GM12878 (cell line): ENCODE data around the gene EEF1A1. TPM values are rescaled to one million over a fixed set of nuclear protein-coding genes. Genes with fewer than 3 reads are reported as not detected.
"Not testable (repeated sequence)": the region's sequence is repeated elsewhere in the genome, so short reads cannot be mapped to it uniquely, and the experiment has no call there.

Source experiments
- ATAC-seq: fragments of 200-7000 bp; cut with Tn5 transposase; 3 replicates; pipeline ENCODE4 v1.9.1; 2020; ENCODE audit warnings: mild to moderate bottlenecking, moderate library complexity
- BruUV-seq: library from RNA; stranded (reverse); fragments of 400-500 nt; replicated peaks from 2 replicates; lab custom pipeline; 2021; lab: Mats Ljungman, UMichigan
- CTCF ChIA-PET: fragments of 300-600 bp; sonication (Branson Sonifier 250); formaldehyde crosslinking; extraction: SDS; loops from one replicate; lab custom pipeline; 2021; ENCODE audit warnings: inconsistent platforms; lab: Yijun Ruan, JAX
- POLR2A ChIA-PET: fragments of 350-600 bp; formaldehyde crosslinking; extraction: SDS; loops from one replicate; lab custom pipeline; 2021; ENCODE audit warnings: inconsistent platforms; lab: Charles Lee
- RAD21 ChIA-PET: fragments of 300-600 bp; sonication (Branson Sonifier 250); formaldehyde crosslinking; loops from one replicate; lab custom pipeline; 2023; ENCODE audit warnings: antibody characterized with exemption; ENCODE audit not compliant: unreplicated experiment; lab: Charles Lee
- SMC1A ChIA-PET: fragments of 300-600 bp; sonication (Branson Sonifier 250); formaldehyde crosslinking; loops from one replicate; lab custom pipeline; 2023; ENCODE audit not compliant: unreplicated experiment, uncharacterized antibody; lab: Charles Lee
- DNase-seq: peaks from one replicate; pipeline ENCODE4 v3.0.0-alpha.2; 2011; ENCODE audit warnings: low read depth, low spot score
- FAIRE-seq: peaks from 3 replicates; lab custom pipeline; 2011; peaks lifted over from hg19 to GRCh38; lab: Jason Lieb, UNC
- H2AFZ ChIP-seq: 2 replicates; pipeline ENCODE4 v1.6.0; 2011; ENCODE audit warnings: low read depth, low read length, control low read depth; ENCODE audit not compliant: control insufficient read depth
- H3K27ac ChIP-seq: 2 replicates; pipeline ENCODE4 v1.5.1; 2011; ENCODE audit warnings: control low read depth; ENCODE audit not compliant: control insufficient read depth, insufficient read depth
- H3K27me3 ChIP-seq, 2 experiments: replicated peaks in 1 of 2; 2 replicates each; pipeline versions ENCODE4 v1.6.0 to v1.6.1; 2011; ENCODE audit warnings: low read length in 1 of 2; ENCODE audit not compliant: control insufficient read depth in 2 of 2, insufficient read depth in 2 of 2
- H3K36me3 ChIP-seq, 2 experiments: 2 replicates each; pipeline ENCODE4 v1.5.1; 2011; ENCODE audit warnings: low read length in 1 of 2; ENCODE audit not compliant: control insufficient read depth in 2 of 2, insufficient read depth in 2 of 2
- H3K4me1 ChIP-seq: 2 replicates; pipeline ENCODE4 v1.6.1; 2011; ENCODE audit warnings: mild to moderate bottlenecking, low read length, moderate library complexity, mixed read lengths; ENCODE audit not compliant: control insufficient read depth, insufficient read depth
- H3K4me2 ChIP-seq: 2 replicates; pipeline ENCODE4 v1.6.0; 2011; ENCODE audit warnings: control low read depth; ENCODE audit not compliant: control insufficient read depth, insufficient read depth
- H3K4me3 ChIP-seq: fragments of 200-600 bp; sonication (generic); 2 replicates; pipeline ENCODE4 v1.5.1; 2016
- H3K79me2 ChIP-seq: 2 replicates; pipeline ENCODE4 v1.6.0; 2011; ENCODE audit warnings: low read length; ENCODE audit not compliant: control insufficient read depth, insufficient read depth
- H3K9ac ChIP-seq: 2 replicates; pipeline ENCODE4 v1.8.0; 2011; ENCODE audit warnings: low read length, control low read depth, mixed read lengths; ENCODE audit not compliant: control insufficient read depth, insufficient read depth
- H3K9me3 ChIP-seq: replicated peaks from 3 replicates; pipeline ENCODE4 v1.5.1; 2011; ENCODE audit warnings: mild to moderate bottlenecking, low read length; ENCODE audit not compliant: control insufficient read depth, insufficient read depth
- H4K20me1 ChIP-seq: 2 replicates; pipeline ENCODE4 v1.6.0; 2011; ENCODE audit not compliant: control insufficient read depth, insufficient read depth
- ATF3 ChIP-seq: IDR thresholded peaks from 2 replicates; pipeline ENCODE4 v1.6.1; 2011; ENCODE audit warnings: low read depth, mild to moderate bottlenecking, low read length, moderate library complexity, borderline replicate concordance; ENCODE audit errors: extremely low read depth
- BCLAF1 ChIP-seq: fragments of 450-650 bp; IDR thresholded peaks from 2 replicates; pipeline ENCODE4 v1.6.1; 2017; ENCODE audit warnings: antibody characterized with exemption, mild to moderate bottlenecking, moderate library complexity
- CBFB ChIP-seq: IDR thresholded peaks from 2 replicates; pipeline ENCODE4 v1.6.1; 2016; ENCODE audit warnings: antibody characterized with exemption, low read depth
- FOXM1 ChIP-seq: IDR thresholded peaks from 2 replicates; pipeline ENCODE4 v1.6.1; 2012; ENCODE audit warnings: low read depth, mild to moderate bottlenecking, inconsistent platforms, low read length, moderate library complexity
- JUND ChIP-seq: IDR thresholded peaks from 2 replicates; pipeline ENCODE4 v1.6.1; 2012; ENCODE audit warnings: low read depth, mild to moderate bottlenecking, low read length, improper control_type of control experiment, moderate library complexity
- MTA2 ChIP-seq: fragments of 450-650 bp; IDR thresholded peaks from 2 replicates; pipeline ENCODE4 v1.6.1; 2016; ENCODE audit warnings: low read depth, mild to moderate bottlenecking, moderate library complexity
- MTA3 ChIP-seq: IDR thresholded peaks from 2 replicates; pipeline ENCODE4 v1.6.1; 2012; ENCODE audit warnings: low read length, inconsistent platforms, borderline replicate concordance
- MXI1 ChIP-seq: fragments of 150-350 bp; IDR thresholded peaks from 2 replicates; pipeline ENCODE4 v1.6.1; 2011; ENCODE audit warnings: low read depth, mild to moderate bottlenecking, inconsistent platforms, low read length, improper control_type of control experiment
- MYB ChIP-seq: fragments of 150-350 bp; IDR thresholded peaks from 2 replicates; pipeline ENCODE4 v1.6.1; 2014; ENCODE audit warnings: mild to moderate bottlenecking, low read depth, low read length, borderline replicate concordance
- NR2C1 ChIP-seq: fragments of 450-650 bp; IDR thresholded peaks from 2 replicates; pipeline ENCODE4 v1.6.1; 2017; ENCODE audit warnings: antibody characterized with exemption, mild to moderate bottlenecking, moderate library complexity
- PAX8 ChIP-seq: fragments of 450-650 bp; IDR thresholded peaks from 2 replicates; pipeline ENCODE4 v1.6.1; 2017; ENCODE audit warnings: mild to moderate bottlenecking, moderate library complexity
- PKNOX1 ChIP-seq: fragments of 450-650 bp; IDR thresholded peaks from 2 replicates; pipeline ENCODE4 v1.6.1; 2016; ENCODE audit warnings: mild to moderate bottlenecking
- POU2F2 ChIP-seq: IDR thresholded peaks from 3 replicates; pipeline ENCODE4 v1.6.1; 2011; ENCODE audit warnings: low read depth, mild to moderate bottlenecking, low read length, borderline replicate concordance
- RB1 ChIP-seq: fragments of 450-650 bp; formaldehyde crosslinking; IDR thresholded peaks from 2 replicates; pipeline ENCODE4 v1.6.1; 2017; ENCODE audit warnings: mild to moderate bottlenecking, borderline replicate concordance
- RBBP5 ChIP-seq: fragments of 200-600 bp; sonication (generic); conservative IDR thresholded peaks from 2 replicates; pipeline ENCODE4 v1.6.1; 2016
- RUNX3 ChIP-seq: IDR thresholded peaks from 2 replicates; pipeline ENCODE4 v1.6.1; 2012; ENCODE audit warnings: low read length, inconsistent platforms
- SIX5 ChIP-seq: IDR thresholded peaks from 2 replicates; pipeline ENCODE4 v1.6.1; 2011; ENCODE audit warnings: mild to moderate bottlenecking, low read depth, low read length, moderate library complexity; ENCODE audit not compliant: severe bottlenecking
- STAT3 ChIP-seq: IDR thresholded peaks from 2 replicates; pipeline ENCODE4 v1.6.1; 2011; ENCODE audit warnings: low read depth, low read length, improper control_type of control experiment
- WRNIP1 ChIP-seq: IDR thresholded peaks from 2 replicates; pipeline ENCODE4 v1.6.1; 2011; ENCODE audit warnings: low read depth, low read length, improper control_type of control experiment, borderline replicate concordance
- ZNF207 ChIP-seq: fragments of 450-650 bp; IDR thresholded peaks from 2 replicates; pipeline ENCODE4 v1.6.1; 2014; ENCODE audit warnings: antibody characterized with exemption, mild to moderate bottlenecking, borderline replicate concordance
- ZZZ3 ChIP-seq: IDR thresholded peaks from 2 replicates; pipeline ENCODE4 v1.6.1; 2011; ENCODE audit warnings: low read depth; ENCODE audit not compliant: control insufficient read depth, insufficient read length
- WGBS: methylation state at CpG from one replicate; pipeline ENCODE4 v1.1.6; 2016; ENCODE audit warnings: low lambda C conversion rate; ENCODE audit not compliant: insufficient replicate concordance, insufficient coverage; ENCODE audit errors: missing lambda C conversion rate; 5-methylcytosine and 5-hydroxymethylcytosine counted together
- in situ Hi-C: fragments of 300-500 bp; cut with MboI; formaldehyde crosslinking; loops from 9 replicates; pipeline ENCODE4 v1.14.3; 2018; ENCODE audit warnings: mixed read lengths
- intact Hi-C: fragments of 100-400 bp; cut with micrococcal nuclease; formaldehyde crosslinking; loops from one replicate; pipeline ENCODE4 v1.14.2; 2022; ENCODE audit not compliant: unreplicated experiment
- polyA plus RNA-seq, 11 experiments: library from polyadenylated mRNA; depleted of rRNA in 4 of 11; unstranded in 6 of 11; stranded (reverse) in 5 of 11; fragments of >200 nt; fragmentation: Nextera tagmentation in 4 of 11; fragmentation: Illumina TruSeq in 1 of 11; extraction: Ambion mirVana in 4 of 11; extraction: Trizol in 1 of 11; gene quantifications; 1 replicate in 1 of 11; 2 replicates in 10 of 11; pipeline versions ENCODE4 v1.2.1 to v1.2.3, GENCODE V29; 2011 to 2016; ENCODE audit warnings: inconsistent platforms in 2 of 11, missing spikeins in 2 of 11, low read depth in 1 of 11
- total RNA-seq, 4 experiments: library from RNA; depleted of rRNA in 3 of 4; stranded (reverse); fragments of >200 nt in 3 of 4; fragmentation: Illumina TruSeq in 1 of 4; extraction: Trizol in 1 of 4; gene quantifications; 2 replicates each; pipeline versions ENCODE4 v1.2.1 to v1.2.3, GENCODE V29; 2013 to 2021

The EEF1A1 gene
- total and polyA plus RNA-seq, 10 of the 15 experiments (the other 5 are each of a cell fraction or from before 2014, with no cell fraction given), result 4,214 to 18,090 (median 14,132) TPM

- TF ChIP-seq CBFB, result no peak
- TF ChIP-seq ZNF207, result no peak
- no peak for TF ChIP-seq MTA3
- TF ChIP-seq MXI1, result no peak
- TF ChIP-seq MYB, result no peak
- TF ChIP-seq JUND, result no peak
- TF ChIP-seq RBBP5, result no peak
- TF ChIP-seq SIX5, result no peak
- TF ChIP-seq PAX8, result no peak
- TF ChIP-seq RUNX3, result peak; percentile 73
- no peak for TF ChIP-seq BCLAF1
- TF ChIP-seq WRNIP1, result no peak
- TF ChIP-seq POU2F2, result no peak
- TF ChIP-seq FOXM1, result peak; percentile 69; the same call in 1 of the 2 replicates
- TF ChIP-seq ZZZ3, result no peak
- TF ChIP-seq ATF3, result no peak
- TF ChIP-seq STAT3, result no peak
- TF ChIP-seq PKNOX1, result no peak
- TF ChIP-seq MTA2, result no peak
- no peak for TF ChIP-seq NR2C1
- TF ChIP-seq RB1, result no peak
These were observed 39.4 kb upstream of the EEF1A1 start (continued) for GRCh38 chr6:73560182-73560732.

- H3K27me3 ChIP-seq, DNase-seq, FAIRE-seq, H4K20me1 ChIP-seq, H3K79me2 ChIP-seq, intact Hi-C loops, H2AFZ ChIP-seq, H3K4me3 ChIP-seq, H3K27ac ChIP-seq, ATAC-seq, in situ Hi-C loops, H3K9me3 ChIP-seq, H3K9ac ChIP-seq, BruUV-seq, H3K36me3 ChIP-seq: not testable (repeated sequence)
- ChIA-PET SMC1A (interaction anchor here (0.5 to 5.3 kb wide), 15 partner anchors 8 to 52 kb away, joined by 3 to 38 read pairs (median 7); partner anchors contain the start of gene EEF1A1), CTCF (interaction anchor here (1.1 to 4.8 kb wide), 8 partner anchors 11 to 51 kb away, joined by 3 to 18 read pairs (median 6); no protein-coding TSS in a partner anchor), RAD21 (interaction anchor here (0.8 to 4.6 kb wide), 7 partner anchors 9 to 88 kb away, joined by 5 to 42 read pairs (median 8); partner anchors contain the start of gene EEF1A1), POLR2A (interaction anchor here (0.5 to 4.8 kb wide), 7 partner anchors 16 to 603 kb away, joined by 3 to 48 read pairs (median 7); partner anchors contain the start of gene EEF1A1)
- H3K4me1 ChIP-seq, result peaks cover 29% of the 10 kb centered on the region
- H3K4me2 ChIP-seq, result peak overlapping the region; percentile 15
- WGBS, result 85% methylated on average over 9 of the region's 12 CpGs
These were observed 38.6 kb upstream of the EEF1A1 start for GRCh38 chr6:73559399-73559794.
